Muscle layer of colon (tissue), 2 donors: Measurements from ENCODE around the gene COBL.
"Not testable (repeated sequence)": the region's sequence is repeated elsewhere in the genome, so short reads cannot be mapped to it uniquely, and the experiment has no call there.

Experiments
- H3K27ac ChIP-seq: one replicate; pipeline ENCODE4 v1.7.0; 2013; ENCODE audit warnings: low read depth, mild to moderate bottlenecking, low read length, moderate library complexity
- H3K27me3 ChIP-seq, 2 donors: one replicate each; pipeline ENCODE4 v1.7.0; 2013; ENCODE audit warnings: low read length in 2 of 2, mild to moderate bottlenecking in 2 of 2; ENCODE audit not compliant: insufficient read depth in 2 of 2, control insufficient read depth in 1 of 2
- H3K36me3 ChIP-seq: one replicate; pipeline ENCODE4 v1.7.0; 2013; ENCODE audit warnings: mild to moderate bottlenecking, low read length; ENCODE audit not compliant: insufficient read depth
- H3K4me1 ChIP-seq: one replicate; pipeline ENCODE4 v1.7.0; 2013; ENCODE audit warnings: mild to moderate bottlenecking, low read length; ENCODE audit not compliant: insufficient read depth
- H3K4me3 ChIP-seq, 2 donors: one replicate each; pipeline ENCODE4 v1.7.0; 2013; ENCODE audit warnings: low read length in 2 of 2, low read depth in 1 of 2, mild to moderate bottlenecking in 1 of 2, moderate library complexity in 1 of 2
- H3K9ac ChIP-seq: one replicate; pipeline ENCODE4 v1.7.0; 2013; ENCODE audit warnings: low read length
- H3K9me3 ChIP-seq: one replicate; pipeline ENCODE4 v1.7.0; 2013; ENCODE audit warnings: mild to moderate bottlenecking, low read length
- donor health status: abdominal sarcoma.
- donor health status: Adenocarcinoma of cecum.

The COBL gene

GRCh38 chr7:51005074-51005473 is 311.5 kb downstream of the COBL start:
- no peaks in the 10 kb centered on the region for H3K9me3 ChIP-seq
- H3K36me3 ChIP-seq = no peaks in the 10 kb centered on the region
- H3K27me3 ChIP-seq = no peaks in the 10 kb centered on the region
- H3K27ac ChIP-seq = no peak overlapping the region
- no peak overlapping the region for H3K4me3 ChIP-seq
- peaks cover 6% of the 10 kb centered on the region for H3K4me1 ChIP-seq
- H3K9ac ChIP-seq = no peak overlapping the region

GRCh38 chr7:51000956-51001355 is 315.7 kb downstream of the COBL start:
- no peaks in the 10 kb centered on the region for H3K4me1 ChIP-seq
- no peaks in the 10 kb centered on the region for H3K9me3 ChIP-seq
- H3K27me3 ChIP-seq = no peaks in the 10 kb centered on the region
- no peak overlapping the region for H3K9ac ChIP-seq
- no peak overlapping the region for H3K27ac ChIP-seq
- no peak overlapping the region for H3K4me3 ChIP-seq
- no peaks in the 10 kb centered on the region for H3K36me3 ChIP-seq

GRCh38 chr7:50994753-50995319 is 321.8 kb downstream of the COBL start:
- Histone ChIP-seq H3K27me3 (no peaks in the 10 kb centered on the region), H3K36me3 (no peaks in the 10 kb centered on the region), H3K4me1 (no peaks in the 10 kb centered on the region), H3K4me3 (no peak overlapping the region), H3K9me3 (no peaks in the 10 kb centered on the region), H3K27ac (no peak overlapping the region), H3K9ac (no peak overlapping the region)

GRCh38 chr7:50990214-50990613 is 326.4 kb downstream of the COBL start:
- not testable (repeated sequence) for H3K9me3 ChIP-seq, H3K4me1 ChIP-seq, H3K36me3 ChIP-seq, H3K4me3 ChIP-seq, H3K27me3 ChIP-seq, H3K9ac ChIP-seq, H3K27ac ChIP-seq

- H3K27ac ChIP-seq = no peak overlapping the region
- H3K36me3 ChIP-seq = no peaks in the 10 kb centered on the region
- no peaks in the 10 kb centered on the region for H3K9me3 ChIP-seq
- no peak overlapping the region for H3K4me3 ChIP-seq
- H3K9ac ChIP-seq = no peak overlapping the region
- no peaks in the 10 kb centered on the region for H3K4me1 ChIP-seq
- no peaks in the 10 kb centered on the region for H3K27me3 ChIP-seq
Measured at GRCh38 chr7:50988988-50989387, 327.6 kb downstream of the COBL start.

GRCh38 chr7:50988465-50988864 is 328.1 kb downstream of the COBL start:
- H3K4me1 ChIP-seq = no peaks in the 10 kb centered on the region
- H3K9ac ChIP-seq = no peak overlapping the region
- no peaks in the 10 kb centered on the region for H3K27me3 ChIP-seq
- H3K4me3 ChIP-seq = no peak overlapping the region
- no peak overlapping the region for H3K27ac ChIP-seq
- no peaks in the 10 kb centered on the region for H3K9me3 ChIP-seq
- no peaks in the 10 kb centered on the region for H3K36me3 ChIP-seq

GRCh38 chr7:50985096-50985495 is 331.5 kb downstream of the COBL start:
- H3K4me1 ChIP-seq = no peaks in the 10 kb centered on the region
- H3K27ac ChIP-seq = no peak overlapping the region
- H3K9ac ChIP-seq = no peak overlapping the region
- no peaks in the 10 kb centered on the region for H3K27me3 ChIP-seq
- no peaks in the 10 kb centered on the region for H3K9me3 ChIP-seq
- no peak overlapping the region for H3K4me3 ChIP-seq
- no peaks in the 10 kb centered on the region for H3K36me3 ChIP-seq

GRCh38 chr7:50983850-50984249 is 332.8 kb downstream of the COBL start:
- Histone ChIP-seq H3K4me1 (no peaks in the 10 kb centered on the region), H3K27me3 (no peaks in the 10 kb centered on the region), H3K4me3 (no peak overlapping the region), H3K9ac (no peak overlapping the region), H3K9me3 (no peaks in the 10 kb centered on the region), H3K36me3 (no peaks in the 10 kb centered on the region), H3K27ac (no peak overlapping the region)

GRCh38 chr7:50982626-50983025 is 334.0 kb downstream of the COBL start:
- Histone ChIP-seq H3K4me1 (no peaks in the 10 kb centered on the region), H3K4me3 (no peak overlapping the region), H3K27ac (no peak overlapping the region), H3K9me3 (no peaks in the 10 kb centered on the region), H3K9ac (no peak overlapping the region), H3K36me3 (no peaks in the 10 kb centered on the region), H3K27me3 (no peaks in the 10 kb centered on the region)

GRCh38 chr7:50981743-50982142 is 334.9 kb downstream of the COBL start:
- no peaks in the 10 kb centered on the region for H3K27me3 ChIP-seq
- H3K4me1 ChIP-seq = no peaks in the 10 kb centered on the region
- no peaks in the 10 kb centered on the region for H3K36me3 ChIP-seq
- no peaks in the 10 kb centered on the region for H3K9me3 ChIP-seq
- H3K27ac ChIP-seq = no peak overlapping the region
- no peak overlapping the region for H3K9ac ChIP-seq
- H3K4me3 ChIP-seq = no peak overlapping the region

- no peak overlapping the region for H3K4me3 ChIP-seq
- H3K36me3 ChIP-seq = no peaks in the 10 kb centered on the region
- no peak overlapping the region for H3K27ac ChIP-seq
- no peak overlapping the region for H3K9ac ChIP-seq
- H3K4me1 ChIP-seq = no peaks in the 10 kb centered on the region
- no peaks in the 10 kb centered on the region for H3K9me3 ChIP-seq
- H3K27me3 ChIP-seq = no peaks in the 10 kb centered on the region
Measured at GRCh38 chr7:50980411-50980810, 336.2 kb downstream of the COBL start.

GRCh38 chr7:50978633-50979215 is 337.9 kb downstream of the COBL start:
- H3K4me1 ChIP-seq = no peaks in the 10 kb centered on the region
- no peaks in the 10 kb centered on the region for H3K36me3 ChIP-seq
- no peak overlapping the region for H3K9ac ChIP-seq
- H3K9me3 ChIP-seq = no peaks in the 10 kb centered on the region
- H3K4me3 ChIP-seq = no peak overlapping the region
- H3K27ac ChIP-seq = no peak overlapping the region
- no peaks in the 10 kb centered on the region for H3K27me3 ChIP-seq
